Measurements from ENCODE around the gene SP1. TPM values are rescaled to one million over a fixed set of nuclear protein-coding genes. Genes with fewer than 3 reads are reported as not detected.
A peak's percentile ranks its signal among the peaks of the same experiment; 100 is the strongest.
"Not testable (repeated sequence)": the region's sequence is repeated elsewhere in the genome, so short reads cannot be mapped to it uniquely, and the experiment has no call there.

Gene SP1
- total and polyA plus RNA-seq, 11 donors: 7.9 to 48.8 (median 29.5) TPM

DNA sequence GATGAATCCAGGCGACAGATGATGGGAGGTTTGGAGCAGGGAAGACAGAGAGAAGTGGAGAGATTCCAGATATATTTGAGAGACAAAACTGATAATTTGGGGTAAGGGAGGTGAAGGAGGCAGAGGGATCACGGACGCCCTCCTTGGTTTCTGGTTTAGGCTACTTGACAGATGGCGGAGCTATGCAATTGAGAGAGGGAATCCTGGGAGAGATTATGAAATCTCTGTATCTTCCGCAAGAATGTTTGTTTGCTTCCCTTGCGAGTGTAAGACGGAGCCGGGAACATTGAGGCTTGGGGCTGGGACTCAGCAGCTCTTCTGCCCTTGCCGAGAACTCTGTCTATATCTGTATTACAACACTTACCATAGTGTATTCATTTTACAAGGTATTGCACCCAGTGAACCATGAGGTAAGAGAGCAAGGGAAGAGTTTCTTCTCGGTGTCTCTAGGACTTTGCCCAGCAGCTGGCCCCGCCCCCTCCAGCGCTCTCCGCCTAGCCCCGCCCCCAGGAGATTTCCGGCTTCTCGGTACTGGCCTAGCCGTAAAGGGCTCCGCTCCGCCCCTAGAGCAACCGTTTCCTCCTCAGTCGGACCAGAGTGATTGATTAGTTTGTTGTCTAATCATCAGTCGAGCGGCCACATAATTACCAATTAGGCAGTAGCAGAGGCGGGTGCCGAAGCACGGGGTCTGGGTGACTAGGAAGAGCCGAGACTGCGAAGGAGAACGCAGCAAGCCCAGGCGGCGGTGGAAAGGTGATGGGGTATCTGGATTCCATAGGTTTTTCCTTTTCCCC is 61.3 kb downstream of the SP1 start, which contains the start of gene PRR13:
Gene PRR13, plus strand, starts transcription at position 695 of the 794 bp plus-strand sequence. CDS start 981 bp downstream, outside the sequence.
- peak within 1 kb of the TSS; percentile 58 to 95 (median 70) for H3K4me3 ChIP-seq
- WGBS, 4 donors: 0 to 1% (median 1%) methylated on average over 27 to 31 of the region's 31 CpGs
- intact Hi-C loops (cut with DNase I): loop anchor here in 1 of 10 donors (2.0 kb wide), 1 partner anchor 60 kb away; the partner anchor contains the start of gene TARBP2
- peak; percentile 99 for ATAC-seq
- peak; percentile 50 to 92 for TF ChIP-seq POLR2A (IDR thresholded peaks at IDR 0.05)
- TF ChIP-seq, protein P1, sequence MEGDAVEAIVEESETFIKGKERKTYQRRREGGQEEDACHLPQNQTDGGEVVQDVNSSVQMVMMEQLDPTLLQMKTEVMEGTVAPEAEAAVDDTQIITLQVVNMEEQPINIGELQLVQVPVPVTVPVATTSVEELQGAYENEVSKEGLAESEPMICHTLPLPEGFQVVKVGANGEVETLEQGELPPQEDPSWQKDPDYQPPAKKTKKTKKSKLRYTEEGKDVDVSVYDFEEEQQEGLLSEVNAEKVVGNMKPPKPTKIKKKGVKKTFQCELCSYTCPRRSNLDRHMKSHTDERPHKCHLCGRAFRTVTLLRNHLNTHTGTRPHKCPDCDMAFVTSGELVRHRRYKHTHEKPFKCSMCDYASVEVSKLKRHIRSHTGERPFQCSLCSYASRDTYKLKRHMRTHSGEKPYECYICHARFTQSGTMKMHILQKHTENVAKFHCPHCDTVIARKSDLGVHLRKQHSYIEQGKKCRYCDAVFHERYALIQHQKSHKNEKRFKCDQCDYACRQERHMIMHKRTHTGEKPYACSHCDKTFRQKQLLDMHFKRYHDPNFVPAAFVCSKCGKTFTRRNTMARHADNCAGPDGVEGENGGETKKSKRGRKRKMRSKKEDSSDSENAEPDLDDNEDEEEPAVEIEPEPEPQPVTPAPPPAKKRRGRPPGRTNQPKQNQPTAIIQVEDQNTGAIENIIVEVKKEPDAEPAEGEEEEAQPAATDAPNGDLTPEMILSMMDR (IDR thresholded peaks at IDR 0.05): no peak
- H3K27me3 ChIP-seq: no peaks in the 10 kb centered on the region
- peaks cover 0 to 28% (median 24%) of the 10 kb centered on the region in 9 donors for H3K36me3 ChIP-seq
- H3K4me1 ChIP-seq: peaks cover 5 to 37% (median 12%) of the 10 kb centered on the region in 12 donors
- peak within 1 kb of the TSS; percentile 73 to 93 (median 89) for H3K27ac ChIP-seq
- H3K9me3 ChIP-seq: no peaks in the 10 kb centered on the region
- DNase-seq: peak; percentile 98 to 99 (median 99)

DNA sequence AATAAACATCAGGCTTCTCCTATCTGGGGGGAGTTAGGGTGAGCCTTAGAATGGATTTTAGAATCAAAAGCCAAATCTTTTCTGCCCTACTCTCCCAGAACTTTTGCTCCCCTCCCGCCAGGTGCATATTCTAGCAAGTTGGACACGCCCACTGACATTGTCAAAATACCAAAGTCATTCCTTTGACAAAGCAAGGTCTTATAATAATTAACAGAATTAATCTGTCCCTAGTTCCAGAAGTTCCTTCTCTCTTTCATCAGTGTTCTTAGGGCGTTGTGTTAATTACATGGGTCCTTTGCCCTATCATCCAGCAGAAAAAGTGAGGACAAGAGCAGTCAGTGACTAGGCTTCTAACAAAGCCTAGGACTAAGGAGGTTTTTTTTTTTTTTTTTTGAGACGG is 64.0 kb downstream of the SP1 start:
- WGBS, 4 donors: 91 to 97% (median 95%) methylated on average over 4 of the region's 4 CpGs
- H3K36me3 ChIP-seq: peaks cover 0 to 55% (median 37%) of the 10 kb centered on the region in 9 donors
- intact Hi-C loops (cut with DNase I): no loop called here
- no peak for DNase-seq
- no peak overlapping the region for H3K27ac ChIP-seq
- no peak overlapping the region for H3K4me3 ChIP-seq
- no peak for TF ChIP-seq POLR2A (IDR thresholded peaks at IDR 0.05)
- TF ChIP-seq, protein P1 (IDR thresholded peaks at IDR 0.05): no peak
- ATAC-seq: no peak
- no peaks in the 10 kb centered on the region for H3K9me3 ChIP-seq
- H3K27me3 ChIP-seq: no peaks in the 10 kb centered on the region
- H3K4me1 ChIP-seq: peaks cover 5 to 37% (median 12%) of the 10 kb centered on the region in 12 donors

DNA sequence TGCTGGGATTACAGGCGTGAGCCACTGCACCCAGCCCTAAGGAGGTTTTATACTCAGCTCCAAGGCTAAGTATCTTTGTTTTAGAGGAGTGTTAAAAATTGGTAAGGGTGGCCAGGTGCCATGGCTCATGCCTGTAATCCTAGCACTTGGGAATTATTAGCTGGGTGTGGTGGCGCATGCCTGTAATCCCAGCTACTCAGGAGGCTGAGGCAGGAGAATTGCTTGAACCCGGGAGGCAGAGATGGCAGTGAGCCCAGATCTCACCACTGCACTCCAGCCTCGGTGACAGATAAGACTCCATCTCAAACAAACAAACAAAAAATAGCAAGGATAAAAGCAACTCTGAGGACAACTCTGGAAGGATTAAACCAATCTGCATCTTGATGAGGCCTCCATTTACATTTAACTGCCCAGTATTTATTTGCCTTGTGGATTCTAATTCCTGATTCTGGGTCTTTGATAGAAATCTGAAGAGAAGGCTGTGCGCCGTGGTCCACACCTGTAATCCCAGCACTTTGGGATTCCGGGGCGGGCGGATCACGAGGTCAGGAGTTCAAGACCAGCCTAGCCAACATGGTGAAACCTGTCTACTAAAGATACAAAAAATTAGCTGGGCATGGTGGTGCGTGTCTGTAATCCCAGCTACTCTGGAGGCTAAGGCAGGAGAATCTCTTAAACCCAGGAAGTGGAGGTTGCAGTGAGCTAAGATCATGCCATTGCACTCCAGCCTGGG is 64.8 kb downstream of the SP1 start:
- H3K27me3 ChIP-seq; H3K4me3 ChIP-seq; H3K27ac ChIP-seq; DNase-seq; intact Hi-C loops (cut with DNase I); ATAC-seq; H3K9me3 ChIP-seq: not testable (repeated sequence)
- WGBS, 4 donors: 86 to 91% (median 87%) methylated on average over 11 of the region's 11 CpGs
- Histone ChIP-seq H3K36me3 (peaks cover 0 to 55% (median 37%) of the 10 kb centered on the region in 9 donors), H3K4me1 (peaks cover 5 to 37% (median 12%) of the 10 kb centered on the region in 12 donors)

DNA sequence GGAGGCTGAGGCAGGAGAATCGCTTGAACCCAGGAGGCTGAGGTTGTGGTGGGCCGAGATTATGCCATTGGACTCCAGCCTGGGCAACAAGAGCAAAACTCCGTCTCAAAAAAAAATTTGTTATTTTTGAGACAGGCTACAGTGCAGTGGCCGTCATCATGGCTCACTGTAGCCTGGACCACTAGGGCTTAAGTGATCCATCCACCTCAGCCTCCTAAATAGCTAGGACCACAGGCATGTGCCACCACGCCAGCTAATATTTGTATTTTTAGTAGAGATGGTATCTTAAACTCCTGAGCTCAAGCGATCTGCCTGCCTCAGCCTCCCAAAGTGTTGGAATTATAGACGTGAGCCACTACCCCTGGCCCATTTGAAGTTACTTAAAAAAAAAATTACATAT is 71.0 kb downstream of the SP1 start:
- ATAC-seq (no peak), DNase-seq (no peak)
- WGBS, 4 donors: 87 to 93% (median 89%) methylated on average over 7 of the region's 7 CpGs

More for the DNA sequence above, 71.0 kb downstream of the SP1 start:
- H3K4me1 ChIP-seq: peaks cover 5 to 32% (median 22%) of the 10 kb centered on the region in 12 donors
- H3K4me3 ChIP-seq: no peak overlapping the region
- no peak overlapping the region for H3K27ac ChIP-seq
- no peak for TF ChIP-seq POLR2A (IDR thresholded peaks at IDR 0.05)
- TF ChIP-seq, protein P1 (IDR thresholded peaks at IDR 0.05): no peak
- intact Hi-C loops (cut with DNase I): loop anchor here in 3 of 10 donors (5.0 kb wide), 2 partner anchors 41 to 51 kb away; partner anchors contain the start of gene TARBP2 (in 1 of the 3)
- no peaks in the 10 kb centered on the region for H3K9me3 ChIP-seq
- H3K36me3 ChIP-seq: peaks cover 0 to 52% (median 37%) of the 10 kb centered on the region in 9 donors
- H3K27me3 ChIP-seq: no peaks in the 10 kb centered on the region

All from heart left ventricle (tissue), 16 donors.